Measurements from ENCODE around the gene CTTNBP2. TPM values are rescaled to one million over a fixed set of nuclear protein-coding genes. Genes with fewer than 3 reads are reported as not detected.

Gene CTTNBP2
- total RNA-seq, 1 donor from 2014 or later: 9.5 TPM

DNA sequence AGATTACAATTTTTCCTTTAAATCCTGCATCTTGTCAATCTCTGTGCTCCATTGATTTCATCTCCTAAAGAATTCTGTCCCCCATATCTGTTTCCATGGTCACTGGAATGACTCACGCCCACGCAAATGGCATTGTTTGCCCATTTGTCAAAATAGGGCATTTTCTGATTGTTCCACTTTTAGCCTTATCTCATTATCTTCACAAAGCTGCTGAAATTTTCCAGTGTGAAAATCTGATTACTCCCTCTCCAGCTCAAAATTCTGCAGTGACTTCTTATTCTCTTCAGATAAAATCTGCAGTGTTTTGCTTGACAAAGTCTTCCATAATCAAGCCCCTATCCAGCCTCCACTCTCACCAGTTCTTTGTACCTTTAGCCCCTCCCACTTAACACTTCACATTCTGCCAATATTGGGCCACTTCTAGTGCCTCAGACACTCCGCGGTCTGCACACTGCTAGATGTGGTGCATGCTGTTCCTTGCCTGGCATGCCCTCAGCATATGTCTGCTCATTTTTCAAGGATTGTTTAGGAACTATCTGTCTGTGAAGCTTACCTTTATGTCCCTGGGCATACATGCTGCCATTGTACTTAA lies 33.9 kb upstream of the CTTNBP2 start:
- no peak overlapping the region for H3K4me3 Mint-ChIP-seq (ENCODE audit: low read depth)
- no peaks in the 10 kb centered on the region for H3K9me3 Mint-ChIP-seq (ENCODE audit: low read depth)
- TF ChIP-seq, protein P1, sequence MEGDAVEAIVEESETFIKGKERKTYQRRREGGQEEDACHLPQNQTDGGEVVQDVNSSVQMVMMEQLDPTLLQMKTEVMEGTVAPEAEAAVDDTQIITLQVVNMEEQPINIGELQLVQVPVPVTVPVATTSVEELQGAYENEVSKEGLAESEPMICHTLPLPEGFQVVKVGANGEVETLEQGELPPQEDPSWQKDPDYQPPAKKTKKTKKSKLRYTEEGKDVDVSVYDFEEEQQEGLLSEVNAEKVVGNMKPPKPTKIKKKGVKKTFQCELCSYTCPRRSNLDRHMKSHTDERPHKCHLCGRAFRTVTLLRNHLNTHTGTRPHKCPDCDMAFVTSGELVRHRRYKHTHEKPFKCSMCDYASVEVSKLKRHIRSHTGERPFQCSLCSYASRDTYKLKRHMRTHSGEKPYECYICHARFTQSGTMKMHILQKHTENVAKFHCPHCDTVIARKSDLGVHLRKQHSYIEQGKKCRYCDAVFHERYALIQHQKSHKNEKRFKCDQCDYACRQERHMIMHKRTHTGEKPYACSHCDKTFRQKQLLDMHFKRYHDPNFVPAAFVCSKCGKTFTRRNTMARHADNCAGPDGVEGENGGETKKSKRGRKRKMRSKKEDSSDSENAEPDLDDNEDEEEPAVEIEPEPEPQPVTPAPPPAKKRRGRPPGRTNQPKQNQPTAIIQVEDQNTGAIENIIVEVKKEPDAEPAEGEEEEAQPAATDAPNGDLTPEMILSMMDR (IDR thresholded peaks at IDR 0.05; ENCODE audit: unreplicated experiment): no peak
- H3K27me3 Mint-ChIP-seq: no peaks in the 10 kb centered on the region
- no peak overlapping the region for H3K27ac Mint-ChIP-seq
- H3K4me1 Mint-ChIP-seq (ENCODE audit: low read depth): peaks cover 2% of the 10 kb centered on the region
- H3K36me3 Mint-ChIP-seq (ENCODE audit: insufficient read depth): no peaks in the 10 kb centered on the region
- DNase-seq (ENCODE audit: low spot score, unreplicated experiment): no peak

DNA sequence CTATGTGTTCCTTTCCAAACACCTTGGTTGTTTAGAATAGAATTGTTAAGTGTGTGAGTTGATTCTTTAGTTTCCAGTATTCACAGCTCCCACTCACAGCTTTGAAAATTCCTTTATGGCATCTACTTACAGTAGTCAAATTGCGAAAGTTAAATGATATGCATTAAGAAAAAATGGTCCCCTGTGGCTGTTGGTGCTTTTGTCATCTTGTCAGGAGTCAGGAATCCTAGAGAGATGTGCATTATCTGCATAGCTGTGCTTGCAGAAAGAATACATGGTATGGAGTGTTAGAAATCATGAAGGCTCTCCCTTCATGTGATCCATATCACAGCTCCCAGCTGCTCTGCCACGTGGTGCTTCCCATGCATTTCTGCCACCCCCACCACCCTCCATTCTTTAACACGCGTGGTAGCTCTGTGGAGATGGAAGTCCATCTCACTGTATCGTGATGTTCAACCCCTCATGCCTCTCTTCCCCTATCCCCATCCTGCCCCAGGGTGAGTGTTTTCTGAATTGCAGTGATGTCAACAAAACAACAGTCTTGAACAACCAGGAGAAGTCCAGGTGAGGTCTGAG lies 29.2 kb upstream of the CTTNBP2 start:
- Mint-ChIP-seq H3K27ac (no peak overlapping the region), H3K36me3 (ENCODE audit: insufficient read depth) (no peaks in the 10 kb centered on the region), H3K27me3 (no peaks in the 10 kb centered on the region), H3K4me3 (ENCODE audit: low read depth) (no peak overlapping the region), H3K9me3 (ENCODE audit: low read depth) (no peaks in the 10 kb centered on the region), H3K4me1 (ENCODE audit: low read depth) (no peaks in the 10 kb centered on the region)
- TF ChIP-seq, protein P1 (IDR thresholded peaks at IDR 0.05; ENCODE audit: unreplicated experiment): no peak
- DNase-seq (ENCODE audit: low spot score, unreplicated experiment): no peak

DNA sequence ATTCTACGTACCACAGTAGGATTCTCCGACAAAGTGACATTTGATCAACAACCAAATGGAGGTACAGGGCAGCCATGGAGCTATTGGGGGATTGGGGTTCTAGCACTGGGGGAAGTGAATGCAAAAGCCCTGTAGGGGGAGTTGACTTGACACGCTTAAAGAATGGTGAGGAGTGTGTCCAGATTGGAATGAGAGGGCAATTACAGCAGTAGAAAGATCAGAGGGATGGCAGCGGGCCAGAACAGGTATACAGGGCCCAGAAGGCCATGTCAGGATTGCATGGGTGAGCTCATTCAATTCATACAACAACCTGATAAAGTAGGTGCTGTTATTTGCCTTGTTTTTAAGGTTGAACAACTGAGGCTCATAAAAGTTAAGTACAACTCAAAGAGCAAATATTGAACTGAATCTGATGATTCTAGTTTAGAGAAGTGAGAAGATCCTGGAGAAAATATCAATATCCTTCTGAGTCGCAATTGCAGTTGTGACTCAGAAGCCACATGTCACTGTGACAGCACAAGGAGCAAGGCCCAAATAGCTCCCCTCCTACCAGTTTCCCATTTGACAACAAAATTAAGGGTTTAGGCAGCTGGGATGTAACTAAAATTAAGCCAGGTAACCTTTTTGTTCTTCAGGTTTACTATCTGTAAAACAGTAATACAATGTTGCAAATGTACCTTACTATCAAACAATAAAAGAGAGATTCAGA lies 28.0 kb upstream of the CTTNBP2 start:
- Mint-ChIP-seq H3K4me1 (ENCODE audit: low read depth) (no peaks in the 10 kb centered on the region), H3K4me3 (ENCODE audit: low read depth) (no peak overlapping the region), H3K36me3 (ENCODE audit: insufficient read depth) (no peaks in the 10 kb centered on the region), H3K9me3 (ENCODE audit: low read depth) (no peaks in the 10 kb centered on the region), H3K27me3 (no peaks in the 10 kb centered on the region), H3K27ac (no peak overlapping the region)
- DNase-seq (ENCODE audit: low spot score, unreplicated experiment): no peak
- TF ChIP-seq, protein P1 (IDR thresholded peaks at IDR 0.05; ENCODE audit: unreplicated experiment): no peak

DNA sequence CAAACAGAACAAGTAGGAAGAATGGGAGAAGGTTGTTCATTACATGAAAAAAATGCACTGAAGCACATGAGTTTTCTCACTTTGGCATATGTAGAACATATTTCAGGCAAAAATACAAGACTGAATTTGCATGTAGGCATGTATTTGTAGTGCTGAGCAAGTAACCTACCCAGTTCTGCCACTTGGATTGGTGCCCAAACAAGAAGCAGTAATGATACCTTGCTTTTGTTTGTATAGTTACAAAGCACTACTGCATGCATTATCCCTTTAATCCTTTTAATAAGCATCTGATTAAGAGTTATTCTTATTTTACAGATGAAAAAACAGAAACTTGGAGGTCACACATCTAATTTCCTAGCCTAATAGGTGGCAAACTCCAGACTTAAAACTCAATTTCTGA lies 23.1 kb upstream of the CTTNBP2 start:
- TF ChIP-seq, protein P1 (IDR thresholded peaks at IDR 0.05; ENCODE audit: unreplicated experiment): no peak

DNA sequence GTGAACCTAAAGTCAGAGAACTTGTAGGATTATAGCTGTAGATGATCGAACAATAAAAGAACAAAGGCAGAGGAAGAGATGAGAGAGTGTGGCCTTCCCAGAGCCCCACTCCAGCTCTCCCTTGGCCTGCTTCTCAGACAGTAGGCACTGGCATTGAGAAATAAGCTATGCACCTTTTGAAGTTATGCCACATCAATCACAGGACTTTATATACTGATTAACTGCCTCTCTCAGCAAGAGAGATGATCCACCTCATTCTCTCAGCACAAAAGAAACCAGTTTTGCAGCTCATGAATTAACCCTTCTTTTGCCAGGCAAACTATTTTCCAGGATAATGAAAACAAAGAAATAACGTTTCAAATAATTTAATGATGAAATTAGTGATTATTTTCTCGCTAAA lies 22.0 kb upstream of the CTTNBP2 start:
- Mint-ChIP-seq H3K27me3 (no peaks in the 10 kb centered on the region), H3K27ac (no peak overlapping the region), H3K4me3 (ENCODE audit: low read depth) (no peak overlapping the region), H3K4me1 (ENCODE audit: low read depth) (no peaks in the 10 kb centered on the region), H3K36me3 (ENCODE audit: insufficient read depth) (no peaks in the 10 kb centered on the region), H3K9me3 (ENCODE audit: low read depth) (no peaks in the 10 kb centered on the region)
- TF ChIP-seq, protein P1 (IDR thresholded peaks at IDR 0.05; ENCODE audit: unreplicated experiment): no peak
- DNase-seq (ENCODE audit: low spot score, unreplicated experiment): no peak

More for the DNA sequence above, 23.1 kb upstream of the CTTNBP2 start:
- H3K27ac Mint-ChIP-seq: no peak overlapping the region
- H3K27me3 Mint-ChIP-seq: no peaks in the 10 kb centered on the region
- no peak overlapping the region for H3K4me3 Mint-ChIP-seq (ENCODE audit: low read depth)
- no peaks in the 10 kb centered on the region for H3K4me1 Mint-ChIP-seq (ENCODE audit: low read depth)
- no peak for DNase-seq (ENCODE audit: low spot score, unreplicated experiment)
- no peaks in the 10 kb centered on the region for H3K36me3 Mint-ChIP-seq (ENCODE audit: insufficient read depth)
- no peaks in the 10 kb centered on the region for H3K9me3 Mint-ChIP-seq (ENCODE audit: low read depth)
